Ishikawa (cell line): ENCODE data around the gene PNPLA2.

ENCODE experiments used
- CREB1 ChIP-seq: IDR thresholded peaks from 2 replicates; pipeline ENCODE4 v1.6.1; 2012; ENCODE audit warnings: low read depth
- EP300 ChIP-seq: IDR thresholded peaks from 2 replicates; pipeline ENCODE4 v1.6.1; 2012; ENCODE audit warnings: borderline replicate concordance
- FOXM1 ChIP-seq: IDR thresholded peaks from 2 replicates; pipeline ENCODE4 v1.6.1; 2012; ENCODE audit warnings: low read depth, borderline replicate concordance
- RAD21 ChIP-seq: IDR thresholded peaks from 2 replicates; pipeline ENCODE4 v1.6.1; 2012; ENCODE audit warnings: low read depth
- YY1 ChIP-seq: IDR thresholded peaks from 2 replicates; pipeline ENCODE4 v1.6.1; 2012; ENCODE audit warnings: low read depth

GRCh38 chr11:848380-848931 is 29.7 kb downstream of the PNPLA2 start:
- TF ChIP-seq CREB1, result no peak
- peak; percentile 86 for TF ChIP-seq RAD21
- TF ChIP-seq YY1, result no peak
- TF ChIP-seq FOXM1, result no peak
- no peak for TF ChIP-seq EP300
